Measurements from ENCODE around the gene IQGAP2. TPM values are rescaled to one million over a fixed set of nuclear protein-coding genes. Genes with fewer than 3 reads are reported as not detected.

Gene IQGAP2
- total and polyA plus RNA-seq, 2 donors (not counting 1 experiment from before 2014, with no cell fraction given), result 8.1 to 15.0 TPM

- TF ChIP-seq, protein P1, sequence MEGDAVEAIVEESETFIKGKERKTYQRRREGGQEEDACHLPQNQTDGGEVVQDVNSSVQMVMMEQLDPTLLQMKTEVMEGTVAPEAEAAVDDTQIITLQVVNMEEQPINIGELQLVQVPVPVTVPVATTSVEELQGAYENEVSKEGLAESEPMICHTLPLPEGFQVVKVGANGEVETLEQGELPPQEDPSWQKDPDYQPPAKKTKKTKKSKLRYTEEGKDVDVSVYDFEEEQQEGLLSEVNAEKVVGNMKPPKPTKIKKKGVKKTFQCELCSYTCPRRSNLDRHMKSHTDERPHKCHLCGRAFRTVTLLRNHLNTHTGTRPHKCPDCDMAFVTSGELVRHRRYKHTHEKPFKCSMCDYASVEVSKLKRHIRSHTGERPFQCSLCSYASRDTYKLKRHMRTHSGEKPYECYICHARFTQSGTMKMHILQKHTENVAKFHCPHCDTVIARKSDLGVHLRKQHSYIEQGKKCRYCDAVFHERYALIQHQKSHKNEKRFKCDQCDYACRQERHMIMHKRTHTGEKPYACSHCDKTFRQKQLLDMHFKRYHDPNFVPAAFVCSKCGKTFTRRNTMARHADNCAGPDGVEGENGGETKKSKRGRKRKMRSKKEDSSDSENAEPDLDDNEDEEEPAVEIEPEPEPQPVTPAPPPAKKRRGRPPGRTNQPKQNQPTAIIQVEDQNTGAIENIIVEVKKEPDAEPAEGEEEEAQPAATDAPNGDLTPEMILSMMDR (IDR thresholded peaks at IDR 0.05), result no peak
- TF ChIP-seq EZH2 (IDR thresholded peaks at IDR 0.05; ENCODE audit: borderline replicate concordance, insufficient read depth, low read depth, low read length, poor library complexity, severe bottlenecking), result no peak
- H2AFZ ChIP-seq (ENCODE audit: insufficient read depth, low read depth, low read length, poor library complexity, severe bottlenecking), result no peak overlapping the region
- Mint-ChIP-seq H3K27me3 (peaks cover 6% of the 10 kb centered on the region), H3K4me1 (no peaks in the 10 kb centered on the region), H3K9me3 (ENCODE audit: insufficient read depth) (no peaks in the 10 kb centered on the region), H3K27ac (no peak overlapping the region), H3K4me3 (no peak overlapping the region)
- no peak overlapping the region for H3K4me2 ChIP-seq (replicated peaks; ENCODE audit: low read depth, low read length, poor library complexity, severe bottlenecking)
- H3K36me3 ChIP-seq (replicated peaks in 1 of 2; ENCODE audit: control extremely low read depth in 1 of 2, control insufficient read depth in 1 of 2, extremely low read depth in 1 of 2, insufficient read depth in 2 of 2, low read length in 1 of 2), result no peaks in the 10 kb centered on the region
- ChIA-PET CTCF (interaction anchor here (1.0 kb wide), 1 partner anchor 18 kb away, joined by 4 read pairs; the partner anchor contains the start of gene IQGAP2), POLR2A (no interaction called here)
- no peak for ATAC-seq (ENCODE audit: low read depth)
- H3K27ac ChIP-seq (ENCODE audit: low read length in 2 of 2), result no peak overlapping the region
- H3K27me3 ChIP-seq (replicated peaks in 1 of 4; ENCODE audit: control extremely low read depth in 1 of 4, control insufficient read depth in 3 of 4, insufficient read depth in 4 of 4, low read length in 3 of 4), result no peaks in the 10 kb centered on the region
- no peak overlapping the region for H3K4me3 ChIP-seq (ENCODE audit: control extremely low read depth in 1 of 5, extremely low read depth in 1 of 5, insufficient read depth in 1 of 5, low read depth in 2 of 5, low read length in 4 of 5)
- 100% methylated on average over 2 of the region's 3 CpGs for WGBS (ENCODE audit: insufficient coverage)
- no peaks in the 10 kb centered on the region for H3K79me2 ChIP-seq (ENCODE audit: control insufficient read depth, insufficient read depth, low read length)
- intact Hi-C loops (cut with micrococcal nuclease), result no loop called here
- no peaks in the 10 kb centered on the region for H4K20me1 ChIP-seq (ENCODE audit: control insufficient read depth, insufficient read depth, low read length, poor library complexity, severe bottlenecking)
- no peak overlapping the region for H3K9ac ChIP-seq (ENCODE audit: low read length)
- DNase-seq, result no peak
- no peaks in the 10 kb centered on the region for H3K9me3 ChIP-seq (ENCODE audit: control extremely low read depth in 1 of 3, control insufficient read depth in 2 of 3, insufficient read depth in 1 of 3, low read length in 2 of 3)
- no peaks in the 10 kb centered on the region for H3K4me1 ChIP-seq (ENCODE audit: control insufficient read depth in 2 of 2, insufficient read depth in 2 of 2, low read length in 2 of 2)
These were observed 18.4 kb upstream of the IQGAP2 start for GRCh38 chr5:76384705-76385104.

DNA sequence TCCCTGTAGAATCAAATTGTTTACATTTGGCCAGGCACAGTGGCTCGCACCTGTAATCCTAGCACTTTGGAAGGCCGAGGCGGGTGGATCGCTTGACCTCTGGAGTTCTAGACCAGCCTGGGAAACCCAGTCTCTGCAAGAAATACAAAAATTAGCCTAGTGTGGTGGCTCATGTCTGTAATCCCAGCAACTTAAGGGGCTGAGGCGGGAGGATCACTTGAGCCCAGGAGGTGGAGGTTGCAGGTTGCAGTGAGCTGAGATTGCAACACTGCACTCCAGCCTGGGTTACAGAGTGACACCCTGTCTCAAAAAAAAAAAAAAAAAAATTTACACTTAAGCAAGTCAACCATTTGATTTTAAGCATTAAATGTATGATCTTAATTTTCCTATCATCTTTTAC, 17.5 kb upstream of the IQGAP2 start:
- WGBS (ENCODE audit: insufficient coverage), result 98% methylated on average over 4 of the region's 5 CpGs
- TF ChIP-seq, protein P1 (IDR thresholded peaks at IDR 0.05), result no peak
- no peak for TF ChIP-seq EZH2 (IDR thresholded peaks at IDR 0.05; ENCODE audit: borderline replicate concordance, insufficient read depth, low read depth, low read length, poor library complexity, severe bottlenecking)
- CTCF ChIA-PET, result no interaction called here
- H3K4me3 Mint-ChIP-seq, result no peak overlapping the region
- POLR2A ChIA-PET, result no interaction called here
- H3K4me2 ChIP-seq (replicated peaks; ENCODE audit: low read depth, low read length, poor library complexity, severe bottlenecking), result no peak overlapping the region
- H3K4me1 ChIP-seq (ENCODE audit: control insufficient read depth in 2 of 2, insufficient read depth in 2 of 2, low read length in 2 of 2), result peaks cover 6 to 7% of the 10 kb centered on the region in 2 donors
- no peak overlapping the region for H2AFZ ChIP-seq (ENCODE audit: insufficient read depth, low read depth, low read length, poor library complexity, severe bottlenecking)
- H3K4me3 ChIP-seq (ENCODE audit: control extremely low read depth in 1 of 5, extremely low read depth in 1 of 5, insufficient read depth in 1 of 5, low read depth in 2 of 5, low read length in 4 of 5), result no peak overlapping the region
- DNase-seq (no peak), ATAC-seq (ENCODE audit: low read depth) (no peak)
- no peak overlapping the region for H3K27ac ChIP-seq (ENCODE audit: low read length in 2 of 2)
- no peaks in the 10 kb centered on the region for H4K20me1 ChIP-seq (ENCODE audit: control insufficient read depth, insufficient read depth, low read length, poor library complexity, severe bottlenecking)
- intact Hi-C loops (cut with micrococcal nuclease), result no loop called here
- no peaks in the 10 kb centered on the region for H3K9me3 ChIP-seq (ENCODE audit: control extremely low read depth in 1 of 3, control insufficient read depth in 2 of 3, insufficient read depth in 1 of 3, low read length in 2 of 3)
- peaks cover 5% of the 10 kb centered on the region for H3K4me1 Mint-ChIP-seq
- H3K9ac ChIP-seq (ENCODE audit: low read length), result no peak overlapping the region
- H3K79me2 ChIP-seq (ENCODE audit: control insufficient read depth, insufficient read depth, low read length), result no peaks in the 10 kb centered on the region
- H3K27ac Mint-ChIP-seq, result no peak overlapping the region
- H3K36me3 ChIP-seq (replicated peaks in 1 of 2; ENCODE audit: control extremely low read depth in 1 of 2, control insufficient read depth in 1 of 2, extremely low read depth in 1 of 2, insufficient read depth in 2 of 2, low read length in 1 of 2), result no peaks in the 10 kb centered on the region
- no peaks in the 10 kb centered on the region for H3K9me3 Mint-ChIP-seq (ENCODE audit: insufficient read depth)
- no peaks in the 10 kb centered on the region for H3K27me3 ChIP-seq (replicated peaks in 1 of 4; ENCODE audit: control extremely low read depth in 1 of 4, control insufficient read depth in 3 of 4, insufficient read depth in 4 of 4, low read length in 3 of 4)
- H3K27me3 Mint-ChIP-seq, result peaks cover 13% of the 10 kb centered on the region
